ENCODE data around the gene CABLES2. TPM values are rescaled to one million over a fixed set of nuclear protein-coding genes. Genes with fewer than 3 reads are reported as not detected.

The CABLES2 gene
- polyA plus RNA-seq, 2 donors: 1.6 to 2.4 TPM

GRCh38 chr20:62367633-62368391 is 39.3 kb downstream of the CABLES2 start:
- peak overlapping the region; percentile 22 to 72 for H3K4me3 ChIP-seq (ENCODE audit: low read depth in 1 of 2, low read length in 2 of 2)
- peaks cover 28 to 54% of the 10 kb centered on the region in 2 donors for H3K4me1 ChIP-seq (ENCODE audit: control insufficient read depth in 2 of 2, insufficient read depth in 2 of 2, low read length in 1 of 2)
- peaks cover 0 to 3% of the 10 kb centered on the region in 2 donors for H3K36me3 ChIP-seq (ENCODE audit: control insufficient read depth in 2 of 2, insufficient read depth in 2 of 2, low read length in 1 of 2)
- H3K27ac ChIP-seq (ENCODE audit: low read depth in 2 of 2, low read length in 1 of 2): peak overlapping the region; percentile 74 to 78
- H3K9me3 ChIP-seq (ENCODE audit: control insufficient read depth in 2 of 2, insufficient read depth in 1 of 2, low read depth in 1 of 2, low read length in 1 of 2): no peaks in the 10 kb centered on the region
- 3 to 10% methylated on average over 34 to 37 of the region's 37 CpGs for WGBS, 2 donors
- no peaks in the 10 kb centered on the region for H3K27me3 ChIP-seq (ENCODE audit: control insufficient read depth in 1 of 2, insufficient read depth in 2 of 2, low read length in 2 of 2)

- WGBS, 2 donors: 1% methylated on average over 45 to 70 of the region's 70 CpGs
- H3K27me3 ChIP-seq (ENCODE audit: control insufficient read depth in 1 of 2, insufficient read depth in 2 of 2, low read length in 2 of 2): no peaks in the 10 kb centered on the region
Observed at GRCh38 chr20:62367136-62367632, 39.9 kb downstream of the CABLES2 start, which contains the start of gene LAMA5. LAMA5 (minus strand) TSS chr20:62367312; CDS start chr20:62367245, 67 bp downstream.

GRCh38 chr20:62366370-62367135 is 40.5 kb downstream of the CABLES2 start:
- Histone ChIP-seq H3K4me1 (ENCODE audit: control insufficient read depth in 2 of 2, insufficient read depth in 2 of 2, low read length in 1 of 2) (peaks cover 34 to 66% of the 10 kb centered on the region in 2 donors), H3K27me3 (ENCODE audit: control insufficient read depth in 1 of 2, insufficient read depth in 2 of 2, low read length in 2 of 2) (no peaks in the 10 kb centered on the region), H3K4me3 (ENCODE audit: low read depth in 1 of 2, low read length in 2 of 2) (peak overlapping the region; percentile 61 to 72), H3K36me3 (ENCODE audit: control insufficient read depth in 2 of 2, insufficient read depth in 2 of 2, low read length in 1 of 2) (peaks cover 0 to 9% of the 10 kb centered on the region in 2 donors), H3K9me3 (ENCODE audit: control insufficient read depth in 2 of 2, insufficient read depth in 1 of 2, low read depth in 1 of 2, low read length in 1 of 2) (no peaks in the 10 kb centered on the region), H3K27ac (ENCODE audit: low read depth in 2 of 2, low read length in 1 of 2) (peak overlapping the region; percentile 78 to 91)
- WGBS, 2 donors: 1 to 2% methylated on average over 51 to 72 of the region's 72 CpGs

More at GRCh38 chr20:62367136-62367632, 39.9 kb downstream of the CABLES2 start, which contains the start of gene LAMA5:
- Histone ChIP-seq H3K9me3 (ENCODE audit: control insufficient read depth in 2 of 2, insufficient read depth in 1 of 2, low read depth in 1 of 2, low read length in 1 of 2) (no peaks in the 10 kb centered on the region), H3K4me3 (ENCODE audit: low read depth in 1 of 2, low read length in 2 of 2) (peak within 1 kb of the TSS; percentile 61 to 72), H3K4me1 (ENCODE audit: control insufficient read depth in 2 of 2, insufficient read depth in 2 of 2, low read length in 1 of 2) (peaks cover 30 to 59% of the 10 kb centered on the region in 2 donors), H3K36me3 (ENCODE audit: control insufficient read depth in 2 of 2, insufficient read depth in 2 of 2, low read length in 1 of 2) (peaks cover 0 to 3% of the 10 kb centered on the region in 2 donors), H3K27ac (ENCODE audit: low read depth in 2 of 2, low read length in 1 of 2) (peak within 1 kb of the TSS; percentile 78 to 91)

- peaks cover 0 to 10% of the 10 kb centered on the region in 2 donors for H3K36me3 ChIP-seq (ENCODE audit: control insufficient read depth in 2 of 2, insufficient read depth in 2 of 2, low read length in 1 of 2)
- 18 to 23% methylated on average over 8 to 10 of the region's 10 CpGs for WGBS, 2 donors
- peaks cover 35 to 71% of the 10 kb centered on the region in 2 donors for H3K4me1 ChIP-seq (ENCODE audit: control insufficient read depth in 2 of 2, insufficient read depth in 2 of 2, low read length in 1 of 2)
- peak overlapping the region; percentile 61 to 72 for H3K4me3 ChIP-seq (ENCODE audit: low read depth in 1 of 2, low read length in 2 of 2)
- H3K27ac ChIP-seq (ENCODE audit: low read depth in 2 of 2, low read length in 1 of 2): peak overlapping the region; percentile 78 to 91
- no peaks in the 10 kb centered on the region for H3K9me3 ChIP-seq (ENCODE audit: control insufficient read depth in 2 of 2, insufficient read depth in 1 of 2, low read depth in 1 of 2, low read length in 1 of 2)
- H3K27me3 ChIP-seq (ENCODE audit: control insufficient read depth in 1 of 2, insufficient read depth in 2 of 2, low read length in 2 of 2): no peaks in the 10 kb centered on the region
Observed at GRCh38 chr20:62365814-62366369, 41.2 kb downstream of the CABLES2 start.

GRCh38 chr20:62364911-62365736 is 42.0 kb downstream of the CABLES2 start:
- WGBS, 2 donors: 30 to 46% methylated on average over 27 of the region's 27 CpGs
- peak overlapping the region; percentile 78 to 91 for H3K27ac ChIP-seq (ENCODE audit: low read depth in 2 of 2, low read length in 1 of 2)
- H3K27me3 ChIP-seq (ENCODE audit: control insufficient read depth in 1 of 2, insufficient read depth in 2 of 2, low read length in 2 of 2): no peaks in the 10 kb centered on the region
- H3K9me3 ChIP-seq (ENCODE audit: control insufficient read depth in 2 of 2, insufficient read depth in 1 of 2, low read depth in 1 of 2, low read length in 1 of 2): no peaks in the 10 kb centered on the region
- H3K4me1 ChIP-seq (ENCODE audit: control insufficient read depth in 2 of 2, insufficient read depth in 2 of 2, low read length in 1 of 2): peaks cover 32 to 72% of the 10 kb centered on the region in 2 donors
- H3K36me3 ChIP-seq (ENCODE audit: control insufficient read depth in 2 of 2, insufficient read depth in 2 of 2, low read length in 1 of 2): peaks cover 0 to 10% of the 10 kb centered on the region in 2 donors
- H3K4me3 ChIP-seq (ENCODE audit: low read depth in 1 of 2, low read length in 2 of 2): peak overlapping the region; percentile 36 to 72

GRCh38 chr20:62363920-62364851 is 42.9 kb downstream of the CABLES2 start:
- H3K4me1 ChIP-seq (ENCODE audit: control insufficient read depth in 2 of 2, insufficient read depth in 2 of 2, low read length in 1 of 2): peaks cover 35 to 72% of the 10 kb centered on the region in 2 donors
- WGBS, 2 donors: 50 to 66% methylated on average over 22 of the region's 22 CpGs
- H3K27ac ChIP-seq (ENCODE audit: low read depth in 2 of 2, low read length in 1 of 2): peak overlapping the region; percentile 78 to 91
- peaks cover 0 to 10% of the 10 kb centered on the region in 2 donors for H3K36me3 ChIP-seq (ENCODE audit: control insufficient read depth in 2 of 2, insufficient read depth in 2 of 2, low read length in 1 of 2)
- H3K27me3 ChIP-seq (ENCODE audit: control insufficient read depth in 1 of 2, insufficient read depth in 2 of 2, low read length in 2 of 2): no peaks in the 10 kb centered on the region
- peak overlapping the region; percentile 2 to 36 for H3K4me3 ChIP-seq (ENCODE audit: low read depth in 1 of 2, low read length in 2 of 2)
- no peaks in the 10 kb centered on the region for H3K9me3 ChIP-seq (ENCODE audit: control insufficient read depth in 2 of 2, insufficient read depth in 1 of 2, low read depth in 1 of 2, low read length in 1 of 2)

- peaks cover 30 to 74% of the 10 kb centered on the region in 2 donors for H3K4me1 ChIP-seq (ENCODE audit: control insufficient read depth in 2 of 2, insufficient read depth in 2 of 2, low read length in 1 of 2)
Observed at GRCh38 chr20:62362991-62363919, 43.8 kb downstream of the CABLES2 start.

More at GRCh38 chr20:62362991-62363919, 43.8 kb downstream of the CABLES2 start:
- H3K27ac ChIP-seq (ENCODE audit: low read depth in 2 of 2, low read length in 1 of 2): peak overlapping the region; percentile 55 to 91
- 43 to 63% methylated on average over 20 of the region's 20 CpGs for WGBS, 2 donors
- no peak overlapping the region for H3K4me3 ChIP-seq (ENCODE audit: low read depth in 1 of 2, low read length in 2 of 2)
- H3K36me3 ChIP-seq (ENCODE audit: control insufficient read depth in 2 of 2, insufficient read depth in 2 of 2, low read length in 1 of 2): peaks cover 0 to 10% of the 10 kb centered on the region in 2 donors
- H3K27me3 ChIP-seq (ENCODE audit: control insufficient read depth in 1 of 2, insufficient read depth in 2 of 2, low read length in 2 of 2): no peaks in the 10 kb centered on the region
- H3K9me3 ChIP-seq (ENCODE audit: control insufficient read depth in 2 of 2, insufficient read depth in 1 of 2, low read depth in 1 of 2, low read length in 1 of 2): no peaks in the 10 kb centered on the region
